ENCODE measurements around the gene SH3PXD2A. TPM values are rescaled to one million over a fixed set of nuclear protein-coding genes. Genes with fewer than 3 reads are reported as not detected.
"Not testable (repeated sequence)": the region's sequence is repeated elsewhere in the genome, so short reads cannot be mapped to it uniquely, and the experiment has no call there.

The SH3PXD2A gene
- total and polyA plus RNA-seq, 2 experiments from 2014 or later: 1.8 to 5.0 TPM

GRCh38 chr10:103663236-103663635, 192.1 kb downstream of the SH3PXD2A start (continued):
- no peak for TF ChIP-seq CTCF (conservative IDR thresholded peaks at IDR 0.05; ENCODE audit: low read depth in 2 of 2)
- no peak for TF ChIP-seq ETS1 (IDR thresholded peaks at IDR 0.05)

- not testable (repeated sequence) for H3K4me3 ChIP-seq; H3K79me2 ChIP-seq (replicated peaks; ENCODE audit: insufficient read depth); H4K20me1 ChIP-seq (replicated peaks; ENCODE audit: insufficient read depth); H3K27me3 ChIP-seq (ENCODE audit: insufficient read depth); H3K4me2 ChIP-seq; H3K27ac ChIP-seq (ENCODE audit: low read depth); H3K36me3 Mint-ChIP-seq (ENCODE audit: low read depth); H3K4me3 Mint-ChIP-seq; H3F3A ChIP-seq (replicated peaks; ENCODE audit: low read depth); H3K36me3 ChIP-seq (ENCODE audit: insufficient read depth); H3K4me1 ChIP-seq (ENCODE audit: insufficient read depth); H3K9me3 Mint-ChIP-seq; H3K27me3 Mint-ChIP-seq (ENCODE audit: insufficient read depth, low read depth, poor library complexity); H3K9me2 ChIP-seq (ENCODE audit: insufficient read depth); DNase-seq (ENCODE audit: low spot score); H2AFZ ChIP-seq; ATAC-seq; H3K27ac Mint-ChIP-seq
- peaks cover 12% of the 10 kb centered on the region for H3K4me1 Mint-ChIP-seq
Observed at GRCh38 chr10:103662704-103663103, 192.7 kb downstream of the SH3PXD2A start.

GRCh38 chr10:103661198-103661950, 194.0 kb downstream of the SH3PXD2A start:
- Mint-ChIP-seq H3K36me3 (ENCODE audit: low read depth) (peaks cover 20% of the 10 kb centered on the region), H3K4me1 (peaks cover 12% of the 10 kb centered on the region; the same call in 2 of the 3 replicates), H3K27me3 (ENCODE audit: insufficient read depth, low read depth, poor library complexity) (no peaks in the 10 kb centered on the region), H3K27ac (no peak overlapping the region), H3K4me3 (peak overlapping the region; percentile 51; the same call in 2 of the 3 replicates), H3K9me3 (no peaks in the 10 kb centered on the region)
- Histone ChIP-seq H2AFZ (peak overlapping the region; percentile 78), H3K27ac (ENCODE audit: low read depth) (peak overlapping the region; percentile 72; the same call in 1 of the 2 replicates), H3F3A (replicated peaks; ENCODE audit: low read depth) (no peaks in the 10 kb centered on the region), H3K27me3 (ENCODE audit: insufficient read depth) (no peaks in the 10 kb centered on the region), H4K20me1 (replicated peaks; ENCODE audit: insufficient read depth) (no peaks in the 10 kb centered on the region), H3K4me3 (peak overlapping the region; percentile 17; the same call in 1 of the 2 replicates), H3K36me3 (ENCODE audit: insufficient read depth) (no peaks in the 10 kb centered on the region), H3K4me1 (ENCODE audit: insufficient read depth) (no peaks in the 10 kb centered on the region), H3K4me2 (peak overlapping the region; percentile 71), H3K79me2 (replicated peaks; ENCODE audit: insufficient read depth) (no peaks in the 10 kb centered on the region), H3K9me2 (ENCODE audit: insufficient read depth) (no peaks in the 10 kb centered on the region)
- DNase-seq (ENCODE audit: low spot score) (peak; percentile 81), ATAC-seq (peak; percentile 79)
- no peak for TF ChIP-seq CTCF (conservative IDR thresholded peaks at IDR 0.05; ENCODE audit: low read depth in 2 of 2)
- peak; percentile 49 for TF ChIP-seq POLR2AphosphoS5 (IDR thresholded peaks at IDR 0.05; ENCODE audit: low read depth)
- TF ChIP-seq STAT1 (IDR thresholded peaks at IDR 0.05; ENCODE audit: unreplicated experiment): no peak
- no peak for TF ChIP-seq NANOG (IDR thresholded peaks at IDR 0.05; ENCODE audit: borderline replicate concordance)
- no peak for TF ChIP-seq EZH2phosphoT487 (IDR thresholded peaks at IDR 0.05; ENCODE audit: unreplicated experiment)
- TF ChIP-seq CREB1 (CRISPR knock-in tag; IDR thresholded peaks at IDR 0.05; ENCODE audit: low read depth): no peak
